Brain microvascular endothelial cell (primary cell): Measurements from ENCODE around the gene IFI35.
A peak's percentile ranks its signal among the peaks of the same experiment; 100 is the strongest.

ENCODE experiments used
- DNase-seq: peaks from one replicate; pipeline ENCODE4 v3.0.0-alpha.2; 2020
- H3K27ac ChIP-seq: fragments of 250-450 bp; sonication (Bioruptor Pico); 2 replicates; pipeline ENCODE4 v1.5.1; 2020; ENCODE audit warnings: mild to moderate bottlenecking, moderate library complexity
- H3K27me3 ChIP-seq: fragments of 250-450 bp; sonication (Bioruptor Pico); replicated peaks from 2 replicates; pipeline ENCODE4 v1.5.1; 2020; ENCODE audit warnings: mild to moderate bottlenecking
- H3K36me3 ChIP-seq: fragments of 250-450 bp; sonication (Bioruptor Pico); replicated peaks from 2 replicates; pipeline ENCODE4 v1.5.1; 2020; ENCODE audit warnings: mild to moderate bottlenecking
- H3K4me3 ChIP-seq: 2 replicates; pipeline ENCODE4 v1.5.1; 2011; ENCODE audit warnings: low read depth, mild to moderate bottlenecking, control low read depth, low read length, moderate library complexity
- CTCF ChIP-seq: IDR thresholded peaks from 2 replicates; pipeline ENCODE4 v1.5.1; 2011; ENCODE audit warnings: low read depth, mild to moderate bottlenecking, moderate library complexity, low read length, control low read depth, inconsistent platforms; ENCODE audit errors: missing control alignments
- in situ Hi-C: cut with HindIII; loops from 2 replicates; pipeline ENCODE4 v1.10.0; 2017; ENCODE audit warnings: low sequenced_read_pairs, low pct_ligation_motif_present

IFI35 gene

GRCh38 chr17:43031666-43032065 lies 25.1 kb downstream of the IFI35 start:
- no peak for DNase-seq
- in situ Hi-C loops, result no loop called here
- no peaks in the 10 kb centered on the region for H3K36me3 ChIP-seq
- no peak for TF ChIP-seq CTCF
- H3K27ac ChIP-seq, result no peak overlapping the region
- no peak overlapping the region for H3K4me3 ChIP-seq
- no peaks in the 10 kb centered on the region for H3K27me3 ChIP-seq

GRCh38 chr17:43033948-43034881 lies 27.6 kb downstream of the IFI35 start:
- DNase-seq, result no peak

GRCh38 chr17:43034894-43035293 lies 28.3 kb downstream of the IFI35 start:
- TF ChIP-seq CTCF, result no peak
- H3K27me3 ChIP-seq, result no peaks in the 10 kb centered on the region
- no peaks in the 10 kb centered on the region for H3K36me3 ChIP-seq
- H3K27ac ChIP-seq, result no peak overlapping the region
- H3K4me3 ChIP-seq, result no peak overlapping the region
- in situ Hi-C loops, result no loop called here
- DNase-seq, result no peak

More at GRCh38 chr17:43033948-43034881, 27.6 kb downstream of the IFI35 start:
- in situ Hi-C loops, result no loop called here
- peak; percentile 8 for TF ChIP-seq CTCF
- no peak overlapping the region for H3K4me3 ChIP-seq
- no peaks in the 10 kb centered on the region for H3K36me3 ChIP-seq
- H3K27ac ChIP-seq, result no peak overlapping the region
- H3K27me3 ChIP-seq, result no peaks in the 10 kb centered on the region

GRCh38 chr17:43039646-43040045 lies 33.1 kb downstream of the IFI35 start:
- Histone ChIP-seq H3K27ac (no peak overlapping the region), H3K27me3 (no peaks in the 10 kb centered on the region), H3K4me3 (no peak overlapping the region), H3K36me3 (no peaks in the 10 kb centered on the region)
- no peak for TF ChIP-seq CTCF
- in situ Hi-C loops, result no loop called here
- DNase-seq, result no peak

GRCh38 chr17:43040655-43041054 lies 34.1 kb downstream of the IFI35 start:
- TF ChIP-seq CTCF, result no peak
- no peak for DNase-seq
- no peak overlapping the region for H3K27ac ChIP-seq
- in situ Hi-C loops, result no loop called here
- H3K27me3 ChIP-seq, result no peaks in the 10 kb centered on the region
- H3K4me3 ChIP-seq, result no peak overlapping the region
- H3K36me3 ChIP-seq, result no peaks in the 10 kb centered on the region
